Spleen (tissue), 11 donors: ENCODE measurements around the gene ENGASE. TPM values are rescaled to one million over a fixed set of nuclear protein-coding genes. Genes with fewer than 3 reads are reported as not detected.

Source experiments
- DNase-seq: peaks from one replicate; pipeline ENCODE4 v3.0.0-alpha.2; 2020
- H3K27ac ChIP-seq, 8 donors: fragments of 200-600 bp; sonication (generic) in 7 of 8; 1 replicate in 4 of 8; 2 replicates in 4 of 8; pipeline versions ENCODE4 v1.5.0 to v1.8.0; 2016 to 2021; ENCODE audit warnings: inconsistent platforms in 4 of 8, mild to moderate bottlenecking in 4 of 8, moderate library complexity in 1 of 8
- H3K27me3 ChIP-seq, 7 donors: fragments of 200-600 bp; sonication (generic) in 6 of 7; replicated peaks in 1 of 7; 1 replicate in 4 of 7; 2 replicates in 3 of 7; pipeline versions ENCODE4 v1.5.0 to v1.8.0; 2016 to 2021; ENCODE audit warnings: inconsistent platforms in 3 of 7, mild to moderate bottlenecking in 1 of 7
- H3K36me3 ChIP-seq, 6 donors: fragments of 200-600 bp; sonication (generic) in 5 of 6; 1 replicate in 4 of 6; 2 replicates in 2 of 6; pipeline versions ENCODE4 v1.5.0 to v1.8.0; 2016 to 2021; ENCODE audit warnings: inconsistent platforms in 2 of 6
- H3K4me1 ChIP-seq, 6 donors: fragments of 200-600 bp; sonication (generic) in 5 of 6; 1 replicate in 3 of 6; 2 replicates in 3 of 6; pipeline versions ENCODE4 v1.5.0 to v1.8.0; 2016 to 2021; ENCODE audit warnings: inconsistent platforms in 3 of 6
- H3K4me3 ChIP-seq, 8 donors: fragments of 200-600 bp; sonication (generic) in 7 of 8; 1 replicate in 4 of 8; 2 replicates in 4 of 8; pipeline versions ENCODE4 v1.5.0 to v1.8.0; 2016 to 2021; ENCODE audit warnings: inconsistent platforms in 4 of 8, mild to moderate bottlenecking in 4 of 8, moderate library complexity in 2 of 8
- H3K9me3 ChIP-seq, 8 donors: fragments of 200-600 bp; sonication (generic) in 7 of 8; 1 replicate in 4 of 8; 2 replicates in 4 of 8; pipeline versions ENCODE4 v1.5.0 to v1.8.0; 2016 to 2021; ENCODE audit warnings: inconsistent platforms in 4 of 8
- POLR2A ChIP-seq, 3 donors: fragments of 450-650 bp; IDR thresholded peaks; one replicate each; pipeline ENCODE4 v1.5.1; 2017; ENCODE audit warnings: antibody characterized with exemption in 3 of 3, mild to moderate bottlenecking in 1 of 3
- POLR2AphosphoS5 ChIP-seq, 3 donors: sonication (generic); formaldehyde crosslinking; IDR thresholded peaks; one replicate each; pipeline ENCODE4 v1.5.1; 2017; ENCODE audit warnings: antibody characterized with exemption in 3 of 3
- WGBS, 5 donors: extraction: QIAGEN DNeasy Blood & Tissue Kit in 3 of 5; methylation state at CpG; one replicate each; pipeline versions ENCODE4 v1.1.5 to v1.1.7; 2013 to 2018; 5-methylcytosine and 5-hydroxymethylcytosine counted together
- intact Hi-C: fragments of 100-400 bp; cut with DNase I; formaldehyde crosslinking; loops from one replicate; pipeline ENCODE4 v1.15.0; 2023; ENCODE audit warnings: low total_unique reads
- polyA plus RNA-seq, 3 donors: library from polyadenylated mRNA; stranded (reverse); fragments of 200-250 nt; gene quantifications; one replicate each; pipeline ENCODE4 v1.2.1, GENCODE V29; 2013
- total RNA-seq, 7 donors: library from RNA; depleted of rRNA in 3 of 7; stranded (reverse); fragments of >200 nt in 3 of 7; fragmentation: NEBNext Ultra II Directional in 4 of 7; extraction: Animal tissue kit (Norgen Biotek cat#: 25700) in 4 of 7; gene quantifications; one replicate each; pipeline versions ENCODE4 v1.1.0 to v1.2.1, GENCODE V29; 2016 to 2021
- TF ChIP-seq, protein P1 (sequence below), 11 experiments: fragments of 200-600 bp in 7 of 11; fragments of 450-650 bp in 4 of 11; sonication (generic) in 4 of 11; IDR thresholded peaks in 8 of 11; conservative IDR thresholded peaks in 3 of 11; 1 replicate in 7 of 11; 2 replicates in 4 of 11; pipeline versions ENCODE4 v1.4.0 to v1.8.0; 2016 to 2021; ENCODE audit warnings: antibody characterized with exemption in 11 of 11, inconsistent platforms in 4 of 11, mild to moderate bottlenecking in 1 of 11
- donor health status: healthy with polysubstance abuse.
- donor health status: DM: no; HTN: no; CAD: no; lungs with moderate emphysema.
- donor health status: DM: no; HTN: no; CAD: no.
- donor health status: Bipolar disorder and iron deficiency.
- donor health status: healthy.
- donor health status: DM: no; HTN: no; CAD: no.
- donor health status: DM: yes; HTN: yes; CAD: no.

ENGASE gene
- total and polyA plus RNA-seq, 10 donors = 25.0 to 148 (median 93.2) TPM

DNA sequence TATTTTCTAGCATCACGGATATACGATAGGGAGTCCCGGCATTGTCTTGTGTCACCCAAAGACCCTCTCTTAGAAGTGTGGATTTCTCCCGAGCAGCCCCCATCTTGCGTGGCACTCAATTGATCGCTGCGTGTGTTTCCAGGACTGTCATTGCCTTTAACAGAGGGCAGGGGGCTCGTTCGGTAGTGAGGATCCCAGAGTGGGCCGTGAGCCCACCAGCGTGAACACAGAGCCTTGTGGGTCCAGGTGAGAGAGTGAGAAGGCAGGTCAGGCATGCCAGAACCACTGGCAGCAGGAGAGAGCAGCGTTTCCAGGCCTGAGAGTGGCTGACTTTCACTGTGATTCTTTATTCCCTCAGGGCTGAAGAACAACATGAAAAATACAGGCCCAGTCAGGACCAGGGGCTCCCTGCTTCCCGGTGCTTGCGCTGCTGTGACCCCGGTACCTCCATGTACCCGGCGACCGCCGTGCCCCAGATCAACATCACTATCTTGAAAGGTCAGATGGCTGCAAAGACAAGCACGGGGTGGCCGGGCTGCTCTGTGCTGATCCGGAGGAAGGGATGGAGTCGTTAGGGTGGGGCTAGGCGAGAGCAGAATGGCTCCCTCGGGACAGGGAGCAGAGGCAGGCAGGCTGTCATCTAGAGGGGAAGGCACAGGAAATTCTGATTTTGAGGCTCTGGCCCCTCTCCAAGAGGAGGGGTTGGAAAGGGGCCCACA, 28.3 kb upstream of the ENGASE start:
- H3K27ac ChIP-seq = peak overlapping the region in 7 of 8 donors; percentile 9 to 73 (median 46)
- no peaks in the 10 kb centered on the region for H3K9me3 ChIP-seq
- peaks cover 0 to 9% (median 0%) of the 10 kb centered on the region in 6 donors for H3K36me3 ChIP-seq
- H3K4me1 ChIP-seq = peaks cover 4 to 86% (median 34%) of the 10 kb centered on the region in 6 donors
- TF ChIP-seq POLR2A (IDR thresholded peaks at IDR 0.05) (no peak), POLR2AphosphoS5 (IDR thresholded peaks at IDR 0.05) (peak; percentile 37 to 66 (median 42))
- TF ChIP-seq, protein P1, sequence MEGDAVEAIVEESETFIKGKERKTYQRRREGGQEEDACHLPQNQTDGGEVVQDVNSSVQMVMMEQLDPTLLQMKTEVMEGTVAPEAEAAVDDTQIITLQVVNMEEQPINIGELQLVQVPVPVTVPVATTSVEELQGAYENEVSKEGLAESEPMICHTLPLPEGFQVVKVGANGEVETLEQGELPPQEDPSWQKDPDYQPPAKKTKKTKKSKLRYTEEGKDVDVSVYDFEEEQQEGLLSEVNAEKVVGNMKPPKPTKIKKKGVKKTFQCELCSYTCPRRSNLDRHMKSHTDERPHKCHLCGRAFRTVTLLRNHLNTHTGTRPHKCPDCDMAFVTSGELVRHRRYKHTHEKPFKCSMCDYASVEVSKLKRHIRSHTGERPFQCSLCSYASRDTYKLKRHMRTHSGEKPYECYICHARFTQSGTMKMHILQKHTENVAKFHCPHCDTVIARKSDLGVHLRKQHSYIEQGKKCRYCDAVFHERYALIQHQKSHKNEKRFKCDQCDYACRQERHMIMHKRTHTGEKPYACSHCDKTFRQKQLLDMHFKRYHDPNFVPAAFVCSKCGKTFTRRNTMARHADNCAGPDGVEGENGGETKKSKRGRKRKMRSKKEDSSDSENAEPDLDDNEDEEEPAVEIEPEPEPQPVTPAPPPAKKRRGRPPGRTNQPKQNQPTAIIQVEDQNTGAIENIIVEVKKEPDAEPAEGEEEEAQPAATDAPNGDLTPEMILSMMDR (IDR thresholded peaks at IDR 0.05 in 8 of 11, conservative IDR thresholded peaks at IDR 0.05 in 3 of 11) = peak in 1 of 11 experiments; percentile 1
- WGBS, 5 donors = 54 to 74% (median 65%) methylated on average over 25 of the region's 25 CpGs
- DNase-seq = peak; percentile 76
- H3K4me3 ChIP-seq = peak overlapping the region in 1 of 8 donors; percentile 17
- intact Hi-C loops = no loop called here
- peaks cover 0 to 38% (median 0%) of the 10 kb centered on the region in 7 donors for H3K27me3 ChIP-seq

DNA sequence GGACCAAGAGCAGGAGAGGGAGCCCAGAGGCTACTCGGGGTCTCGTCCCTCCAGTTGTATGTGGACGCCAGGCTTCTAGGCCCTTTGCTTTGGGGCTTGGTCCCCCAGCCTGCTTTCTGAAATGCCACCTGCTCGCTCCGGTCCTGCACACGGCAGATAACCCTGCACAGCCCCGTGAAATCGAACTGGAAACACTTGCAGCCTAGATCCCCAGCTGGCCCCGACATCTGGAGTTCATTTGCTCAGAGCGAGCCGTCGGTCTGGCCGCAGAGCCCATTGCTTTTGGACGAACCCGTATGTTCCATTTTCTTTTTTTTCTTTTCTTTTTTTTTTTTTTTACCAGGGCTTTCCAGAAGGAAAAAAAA, 27.7 kb upstream of the ENGASE start:
- Histone ChIP-seq H3K4me1 (peaks cover 4 to 88% (median 34%) of the 10 kb centered on the region in 6 donors), H3K36me3 (peaks cover 0 to 9% (median 0%) of the 10 kb centered on the region in 6 donors), H3K27me3 (peaks cover 0 to 39% (median 0%) of the 10 kb centered on the region in 7 donors), H3K9me3 (no peaks in the 10 kb centered on the region), H3K27ac (peak overlapping the region in 5 of 8 donors; percentile 39 to 73 (median 63)), H3K4me3 (peak overlapping the region in 1 of 8 donors; percentile 17)
- intact Hi-C loops = no loop called here
- TF ChIP-seq POLR2AphosphoS5 (IDR thresholded peaks at IDR 0.05) (no peak), POLR2A (IDR thresholded peaks at IDR 0.05) (no peak)
- TF ChIP-seq, protein P1 (IDR thresholded peaks at IDR 0.05 in 8 of 11, conservative IDR thresholded peaks at IDR 0.05 in 3 of 11) = no peak
- 67 to 94% (median 83%) methylated on average over 12 to 15 of the region's 15 CpGs for WGBS, 5 donors
- DNase-seq = no peak

DNA sequence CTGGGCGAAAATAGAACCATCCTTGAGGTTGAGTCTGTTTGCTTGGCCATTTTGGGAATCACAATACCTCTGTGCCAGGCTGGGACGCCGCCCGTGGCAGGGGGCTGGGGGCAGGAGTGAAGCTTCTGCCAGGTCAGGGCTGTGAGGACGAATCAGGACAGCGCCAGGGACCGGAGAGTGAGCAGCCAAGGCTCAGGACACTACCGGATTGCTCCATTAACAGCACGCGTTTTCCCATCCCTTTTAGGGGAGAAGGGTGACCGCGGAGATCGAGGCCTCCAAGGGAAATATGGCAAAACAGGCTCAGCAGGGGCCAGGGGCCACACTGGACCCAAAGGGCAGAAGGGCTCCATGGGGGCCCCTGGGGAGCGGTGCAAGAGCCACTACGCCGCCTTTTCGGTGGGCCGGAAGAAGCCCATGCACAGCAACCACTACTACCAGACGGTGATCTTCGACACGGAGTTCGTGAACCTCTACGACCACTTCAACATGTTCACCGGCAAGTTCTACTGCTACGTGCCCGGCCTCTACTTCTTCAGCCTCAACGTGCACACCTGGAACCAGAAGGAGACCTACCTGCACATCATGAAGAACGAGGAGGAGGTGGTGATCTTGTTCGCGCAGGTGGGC, 27.2 kb upstream of the ENGASE start:
- intact Hi-C loops = no loop called here
- H3K27me3 ChIP-seq = peaks cover 0 to 39% (median 0%) of the 10 kb centered on the region in 7 donors
- no peaks in the 10 kb centered on the region for H3K9me3 ChIP-seq
- H3K4me1 ChIP-seq = peaks cover 4 to 83% (median 31%) of the 10 kb centered on the region in 6 donors
- H3K4me3 ChIP-seq = peak overlapping the region in 2 of 8 donors; percentile 3 to 7
- TF ChIP-seq POLR2A (IDR thresholded peaks at IDR 0.05) (no peak), POLR2AphosphoS5 (IDR thresholded peaks at IDR 0.05) (no peak)
- TF ChIP-seq, protein P1 (IDR thresholded peaks at IDR 0.05 in 8 of 11, conservative IDR thresholded peaks at IDR 0.05 in 3 of 11) = no peak
- H3K27ac ChIP-seq = peak overlapping the region in 5 of 8 donors; percentile 39 to 73 (median 63)
- 90 to 96% (median 91%) methylated on average over 30 of the region's 30 CpGs for WGBS, 5 donors
- peaks cover 0 to 9% (median 0%) of the 10 kb centered on the region in 6 donors for H3K36me3 ChIP-seq
- peak; percentile 58 for DNase-seq
